Mucosa of gallbladder (tissue), 1 donor: ENCODE measurements around the gene TBC1D5. TPM values are rescaled to one million over a fixed set of nuclear protein-coding genes. Genes with fewer than 3 reads are reported as not detected.

Source experiments
- DNase-seq: peaks from one replicate; pipeline ENCODE4 v3.0.0-alpha.2; 2020; ENCODE audit warnings: low spot score
- total RNA-seq: library from RNA; stranded (reverse); gene quantifications from one replicate; pipeline ENCODE4 v1.2.1, GENCODE V29; 2021
- donor health status: DM: no; HTN: no; CAD: no.

The TBC1D5 gene
- total RNA-seq, 1 donor from 2014 or later, result 60.0 TPM

- no peak for DNase-seq
These were observed 630.8 kb downstream of the TBC1D5 start for GRCh38 chr3:17111586-17111985.

- DNase-seq, result no peak
These were observed 631.6 kb downstream of the TBC1D5 start for GRCh38 chr3:17110660-17111396.
